GM19452 (cell line): ENCODE results near the gene RETREG2.
A peak's percentile ranks its signal among the peaks of the same experiment; 100 is the strongest.

Experiments
- ATAC-seq: cut with Tn5 transposase; IDR thresholded peaks from one replicate; pipeline ENCODE4 v1.9.1; 2021; ENCODE audit not compliant: unreplicated experiment

The RETREG2 gene

DNA sequence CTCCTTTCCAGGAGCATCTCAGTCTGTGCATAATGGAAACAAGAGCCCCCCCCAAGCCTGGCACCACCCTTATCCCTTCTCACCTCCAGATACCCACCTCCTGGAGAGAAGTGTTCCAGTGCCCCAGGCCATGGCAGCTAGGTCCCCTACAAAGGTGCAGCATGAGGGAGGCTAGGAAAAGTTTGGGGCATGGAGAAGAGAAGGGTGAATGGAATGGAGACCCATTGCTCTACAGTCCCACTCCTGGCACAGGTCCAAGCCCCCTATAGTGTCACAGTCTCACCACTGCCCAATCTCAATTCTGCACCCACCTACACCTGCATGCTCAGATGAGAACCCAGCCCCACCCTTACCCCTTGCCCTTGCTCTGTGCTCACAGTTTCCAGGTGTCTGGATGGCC lies 9.1 kb upstream of the RETREG2 start:
- ATAC-seq = no peak

DNA sequence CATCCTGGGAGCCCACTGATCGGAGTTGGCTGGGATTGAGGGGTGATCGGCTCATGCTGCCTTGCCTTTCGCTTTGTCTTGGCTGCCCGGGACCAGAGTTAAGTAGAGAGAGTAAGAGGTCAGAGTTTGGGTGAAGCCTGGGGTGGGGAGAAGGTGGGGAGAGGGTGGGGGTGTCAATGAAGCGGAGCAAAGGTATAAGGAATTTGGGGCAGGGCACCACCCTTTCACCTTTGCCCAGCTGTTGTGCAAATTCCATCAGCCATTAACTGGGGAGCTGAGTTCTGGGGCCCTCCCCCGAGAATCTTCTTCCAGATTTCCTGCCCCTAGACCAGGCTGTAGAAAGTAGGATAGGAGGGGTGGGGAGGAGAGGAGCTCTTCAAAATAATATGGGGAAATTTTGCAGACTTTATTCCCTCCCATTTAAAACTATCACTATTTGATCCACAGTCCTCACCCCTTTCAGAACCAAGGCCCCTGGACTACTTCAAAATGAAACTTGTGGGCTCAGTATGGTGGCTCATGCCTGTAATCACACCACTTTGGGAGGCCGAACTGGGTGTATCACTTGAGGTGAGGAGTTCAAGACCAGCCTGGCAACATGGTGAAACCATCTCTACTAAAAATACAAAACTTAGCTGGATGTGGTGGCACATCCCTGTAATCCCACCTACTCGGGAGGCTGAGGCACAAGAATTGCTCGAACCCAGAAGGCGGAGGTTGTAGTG lies 8.0 kb upstream of the RETREG2 start, which contains the start of gene SLC23A3:
Gene SLC23A3, minus strand, starts transcription at position 100 of the 725 bp plus-strand sequence. Its CDS starts 45 bp downstream, at position 55.
- no peak for ATAC-seq

DNA sequence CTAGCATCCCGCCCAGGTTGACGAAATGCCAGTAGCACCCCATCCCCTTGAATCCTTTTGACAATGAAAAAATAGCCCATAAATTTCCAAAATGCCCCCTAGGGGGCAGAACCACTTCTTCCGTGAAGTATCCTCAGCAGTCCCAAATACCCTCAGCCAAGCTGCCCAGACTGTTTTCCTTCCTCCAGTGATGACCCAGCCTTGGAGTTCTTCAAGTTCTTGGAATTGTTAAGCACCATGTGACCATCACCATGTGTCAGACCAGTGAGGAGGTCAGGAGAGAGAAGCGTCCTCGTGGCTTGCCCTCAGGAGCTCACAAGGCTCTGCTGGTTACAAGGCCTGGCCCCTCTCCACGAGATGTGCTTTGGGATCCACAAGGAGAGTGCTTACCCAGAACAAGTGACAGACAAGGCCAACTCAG lies 6.8 kb upstream of the RETREG2 start:
- no peak for ATAC-seq

DNA sequence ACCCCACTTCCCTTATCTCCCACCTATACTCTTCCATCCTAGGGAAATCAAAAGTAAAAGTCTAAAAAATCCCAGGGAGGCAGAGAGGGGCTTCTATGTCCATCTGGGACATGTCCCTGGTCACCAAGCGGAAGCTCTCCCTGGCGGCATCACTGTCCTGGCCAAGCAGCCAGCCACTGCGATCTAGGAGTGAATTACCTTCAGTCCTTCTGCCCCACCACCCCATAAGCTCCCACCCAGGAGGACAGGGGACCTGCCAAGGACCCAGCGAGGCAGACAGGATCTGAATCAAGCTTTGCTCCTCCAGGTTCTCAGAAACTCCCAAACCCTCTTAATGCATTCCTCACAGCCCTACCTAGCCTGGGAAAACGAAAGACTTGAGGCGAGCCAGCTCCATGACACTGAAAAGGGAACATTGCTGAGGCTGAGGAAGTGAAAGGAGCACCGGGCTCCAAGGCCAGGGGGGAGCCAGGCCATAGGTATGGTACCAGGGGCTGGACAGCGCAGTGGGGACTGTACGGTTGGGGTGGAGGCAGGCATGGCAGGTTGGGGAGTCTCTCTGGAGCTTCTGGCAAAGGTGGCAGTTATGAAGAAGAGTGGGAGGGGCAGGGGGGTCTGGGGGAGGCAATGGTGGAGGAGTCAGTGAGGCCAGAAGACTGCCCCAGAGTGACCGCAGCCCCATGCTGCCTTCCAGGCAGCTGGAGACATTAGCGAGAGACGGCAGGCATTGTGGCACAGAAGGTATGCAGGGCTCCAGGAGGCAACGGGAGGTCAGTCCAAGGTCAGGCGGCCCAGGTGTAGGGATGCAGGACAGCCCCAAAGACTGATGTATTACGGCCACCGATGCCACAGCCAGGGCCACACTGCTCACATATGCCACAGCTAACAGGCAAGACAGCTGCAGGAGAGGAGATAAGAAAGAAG lies 5.6 kb upstream of the RETREG2 start:
- no peak for ATAC-seq

DNA sequence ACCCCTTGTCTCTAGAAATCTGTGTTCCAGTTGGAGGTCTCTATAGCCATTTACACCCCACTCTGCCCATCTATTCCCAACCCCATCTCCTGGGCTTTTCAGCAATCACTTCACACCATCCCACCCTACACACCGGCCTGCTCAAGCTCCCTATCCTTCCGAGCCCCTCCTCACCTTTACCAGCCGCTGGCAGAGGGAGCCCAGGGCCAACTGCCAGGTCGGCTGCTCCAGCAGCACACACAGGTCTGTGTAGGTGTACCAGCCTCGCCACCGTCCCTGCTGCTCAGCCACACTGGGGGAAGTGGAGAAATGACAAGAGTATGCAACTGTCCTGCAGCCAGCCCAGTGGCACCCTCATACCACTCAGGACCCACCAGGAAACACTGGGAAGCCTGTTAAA lies 4.9 kb upstream of the RETREG2 start:
- no peak for ATAC-seq

DNA sequence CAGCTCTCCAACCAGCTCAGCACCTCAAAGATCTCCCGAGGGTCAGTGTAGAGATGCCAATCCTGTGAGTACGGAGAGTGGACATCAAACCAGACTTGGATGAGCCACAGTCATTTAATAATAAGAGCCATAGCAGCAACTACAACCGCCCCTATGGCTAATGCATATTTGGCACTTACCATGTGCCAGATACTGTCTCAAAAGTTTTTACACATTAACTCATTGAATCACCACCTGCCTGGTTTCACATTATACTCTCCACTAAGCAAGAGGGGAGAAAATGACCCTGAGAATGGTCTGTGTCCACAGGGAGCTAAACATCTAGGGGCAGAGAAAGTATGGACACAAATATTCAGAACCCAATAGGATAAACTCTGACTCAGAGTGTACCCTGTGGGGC lies 3.9 kb upstream of the RETREG2 start:
- ATAC-seq = no peak

DNA sequence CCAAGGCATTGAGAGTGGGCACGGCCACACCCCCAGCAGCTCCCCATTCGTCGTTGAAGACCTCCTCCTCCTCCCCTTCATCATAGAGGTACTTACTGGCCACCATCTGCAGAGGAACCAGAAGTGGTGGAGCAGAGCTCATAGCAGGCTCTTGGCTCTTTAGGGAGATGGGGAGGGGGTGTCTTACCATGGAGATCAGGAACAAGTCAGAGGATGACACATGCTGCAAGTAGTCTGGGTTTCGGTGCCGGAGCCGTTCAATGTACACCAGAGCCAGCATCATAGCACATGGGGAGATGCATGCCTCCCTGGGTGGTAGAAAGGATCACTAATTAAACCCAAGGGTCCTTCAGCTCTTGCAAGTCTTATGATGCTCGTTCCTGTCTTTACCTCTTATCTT lies 3.3 kb upstream of the RETREG2 start:
- no peak for ATAC-seq

DNA sequence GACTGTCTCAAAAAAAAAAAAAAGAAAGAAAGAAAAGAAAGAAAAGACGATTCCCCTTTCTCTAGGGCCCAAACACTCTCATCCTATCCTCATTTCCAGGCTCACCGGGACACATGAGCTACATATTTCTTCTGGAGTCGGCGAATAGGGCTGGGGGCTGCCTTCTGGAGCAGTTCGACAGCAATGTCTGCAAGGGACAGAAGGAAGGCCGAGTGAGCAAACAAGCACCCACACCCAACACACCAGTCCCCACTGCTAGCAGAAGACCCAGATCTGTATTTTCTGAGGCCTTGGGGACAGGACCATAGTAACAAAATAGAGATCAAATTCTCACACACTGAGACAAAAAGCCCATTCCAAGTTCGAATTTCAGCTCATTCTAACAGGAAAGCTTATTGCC lies 2.6 kb upstream of the RETREG2 start:
- ATAC-seq = no peak

DNA sequence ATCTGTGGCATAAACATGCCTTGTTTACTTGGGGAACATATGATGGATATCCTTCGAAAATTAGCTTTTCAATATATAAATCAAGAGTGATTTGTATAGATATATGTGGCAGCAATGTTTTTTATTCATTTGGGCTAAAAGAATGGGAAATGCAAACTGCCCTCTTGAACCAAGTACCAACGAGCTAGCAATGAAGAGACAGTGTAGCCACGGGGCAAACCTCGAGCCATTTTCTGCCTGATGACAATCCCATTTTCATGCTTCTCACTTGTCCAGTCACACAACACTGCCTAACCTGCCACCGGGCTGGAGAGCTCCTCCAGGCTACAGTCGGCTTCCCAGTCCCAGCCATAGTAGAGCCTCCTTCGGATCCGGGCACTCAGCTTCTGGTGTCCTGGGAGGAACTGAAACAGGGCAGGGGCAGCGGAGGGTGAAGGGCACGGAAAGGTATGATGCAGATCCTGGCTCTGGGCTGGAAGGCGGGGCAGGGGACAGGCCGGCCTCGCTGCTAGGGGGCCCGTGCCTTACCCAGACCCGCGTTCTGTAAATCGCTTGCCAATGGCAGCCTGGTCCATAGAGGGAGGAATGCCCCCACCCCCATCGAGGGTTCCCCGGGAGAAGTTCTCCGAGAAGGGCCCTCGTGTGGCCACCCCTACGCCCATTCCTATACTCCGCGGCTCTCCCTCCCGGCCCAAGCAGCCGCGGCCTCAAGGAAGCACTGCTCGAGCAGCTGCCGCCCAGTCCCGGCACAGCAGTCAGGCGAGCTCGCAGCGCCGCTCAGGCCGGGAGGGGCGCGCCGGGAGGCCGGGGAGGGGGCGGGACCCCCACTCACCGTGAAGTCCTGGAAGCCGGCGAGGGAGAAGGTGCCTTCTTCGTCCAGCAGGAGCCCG lies 1.9 kb upstream of the RETREG2 start:
- ATAC-seq = peak; percentile 26

DNA sequence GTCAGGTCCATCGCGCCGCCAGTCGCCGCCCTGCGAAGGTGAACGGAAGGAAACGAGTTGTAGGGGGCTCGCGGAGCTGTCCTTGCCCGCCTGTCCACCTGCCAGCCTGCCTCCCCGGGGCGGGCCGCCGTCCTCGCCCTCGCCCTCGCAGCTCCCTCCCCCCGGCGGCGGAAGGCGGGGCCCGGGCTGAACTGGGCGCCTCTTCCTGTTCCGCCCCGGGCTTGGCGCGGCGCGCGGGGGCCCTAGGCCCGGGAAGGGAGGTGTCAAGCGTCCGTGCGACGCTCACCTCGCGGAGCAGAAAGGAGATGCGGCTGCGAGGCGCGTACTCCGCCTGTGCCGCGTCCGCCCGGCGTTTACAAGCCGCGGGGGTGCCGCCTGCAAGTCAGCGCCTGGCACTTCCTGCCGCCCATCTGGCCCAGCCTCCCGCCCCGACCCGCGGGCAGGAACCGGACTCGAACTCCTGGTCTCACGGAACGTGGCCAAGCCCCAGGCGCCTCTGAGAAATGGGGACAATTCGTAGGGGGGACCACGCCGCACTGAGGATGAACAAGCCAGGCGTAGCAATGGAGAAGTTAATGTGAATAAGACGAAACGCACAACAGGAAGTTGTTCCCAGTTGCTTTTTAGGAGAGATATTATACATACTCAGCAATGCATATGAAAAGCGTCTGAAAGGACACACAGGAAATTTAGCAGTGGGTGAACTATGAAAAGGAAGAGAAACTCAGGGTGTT lies 1.1 kb upstream of the RETREG2 start, which contains the start of gene CNPPD1:
Gene CNPPD1, minus strand, starts transcription at position 108 of the 734 bp plus-strand sequence. Its CDS starts 97 bp downstream, at position 11.
- ATAC-seq = peak; percentile 77

DNA sequence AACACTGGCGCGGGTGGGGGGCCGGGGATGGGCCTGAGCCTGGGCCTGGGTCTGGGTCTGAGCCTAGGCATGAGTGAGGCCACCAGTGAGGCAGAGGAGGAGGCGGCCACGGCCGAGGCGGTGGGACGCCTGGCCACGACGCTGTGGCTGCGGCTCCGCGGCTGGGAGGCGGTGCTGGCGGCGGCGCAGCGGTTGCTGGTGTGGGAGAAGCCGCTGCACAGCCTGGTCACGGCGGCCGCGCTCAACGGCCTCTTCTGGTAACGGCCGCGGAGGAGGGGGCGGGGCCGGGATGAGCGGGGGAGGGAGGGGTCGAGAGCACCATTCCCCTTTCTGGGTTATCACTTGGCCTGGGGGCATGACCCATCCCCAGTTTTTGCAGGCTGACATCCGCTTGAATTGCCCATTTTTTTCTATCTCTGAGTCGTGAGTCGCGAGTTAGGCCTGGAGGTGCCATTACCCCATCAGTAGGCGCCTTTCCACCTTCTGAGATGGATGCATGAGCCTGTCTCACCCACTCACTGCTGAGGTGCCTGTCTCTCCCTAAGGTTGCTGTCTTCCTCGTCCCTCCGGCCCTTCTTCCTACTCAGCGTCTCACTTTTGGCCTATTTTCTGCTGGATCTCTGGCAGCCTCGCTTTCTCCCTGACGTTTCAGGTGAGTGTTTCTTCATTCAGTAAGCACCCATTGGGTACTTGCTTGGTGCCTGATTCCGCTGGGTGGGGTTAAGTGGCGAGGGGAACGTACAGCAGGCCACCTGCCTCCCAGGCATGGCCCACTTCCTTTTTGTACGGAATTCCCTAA lies 501 bp downstream of the RETREG2 start:
- peak; percentile 8 for ATAC-seq

DNA sequence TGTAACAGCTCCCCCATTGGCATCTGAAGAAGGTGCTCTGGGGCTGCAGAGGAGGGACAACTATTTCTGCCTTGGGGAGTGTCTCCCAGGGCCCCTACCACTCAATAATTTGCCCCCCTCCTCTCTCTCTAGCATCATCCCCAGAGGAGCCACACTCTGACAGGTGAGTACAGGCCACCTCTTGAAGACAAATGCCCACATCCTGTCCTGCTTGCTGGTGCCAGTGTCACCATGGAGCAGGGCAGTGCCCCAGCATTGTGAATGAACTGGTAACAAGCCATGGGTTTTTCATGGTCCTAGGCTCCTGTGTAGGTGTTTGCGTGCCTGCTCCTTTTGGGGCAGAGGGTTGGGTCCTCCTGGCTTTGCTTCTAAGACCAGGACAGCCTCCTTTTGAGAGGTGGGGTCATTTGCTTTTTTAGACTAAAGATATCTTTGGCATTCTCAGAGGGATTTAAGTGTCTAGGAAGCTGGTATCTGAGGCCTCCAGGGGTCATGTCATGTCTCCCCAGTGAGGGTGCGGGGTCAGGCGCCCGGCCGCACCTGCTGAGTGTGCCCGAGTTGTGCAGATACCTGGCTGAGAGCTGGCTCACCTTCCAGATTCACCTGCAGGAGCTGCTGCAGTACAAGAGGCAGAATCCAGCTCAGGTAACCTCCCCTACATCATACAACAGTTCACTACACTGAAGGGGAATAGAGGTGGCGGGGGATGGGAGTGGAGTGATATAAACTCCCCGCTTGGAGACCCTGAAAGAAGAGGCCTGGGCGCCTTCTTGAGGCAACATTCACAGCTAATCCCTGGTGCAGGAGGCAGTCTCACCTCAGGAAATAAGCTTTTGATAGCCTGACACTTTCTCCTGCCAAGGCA lies 1.8 kb downstream of the RETREG2 start:
- ATAC-seq = no peak

DNA sequence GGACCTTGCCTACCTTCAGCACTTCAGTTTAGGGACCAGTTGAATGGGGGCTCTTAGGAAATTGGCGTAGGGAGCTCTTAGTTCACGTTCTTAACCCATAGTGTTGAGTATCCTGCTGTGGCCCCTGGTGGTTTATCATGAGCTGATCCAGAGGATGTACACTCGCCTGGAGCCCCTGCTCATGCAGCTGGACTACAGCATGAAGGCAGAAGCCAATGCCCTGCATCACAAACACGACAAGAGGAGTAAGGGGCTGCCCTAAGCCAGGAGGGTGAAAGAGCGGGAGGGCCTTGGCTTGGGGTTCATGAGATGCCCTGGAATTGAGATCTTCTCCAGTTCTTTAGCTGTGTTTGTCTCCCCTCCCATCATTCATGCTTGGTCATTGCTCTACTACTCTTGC lies 2.9 kb downstream of the RETREG2 start:
- no peak for ATAC-seq

DNA sequence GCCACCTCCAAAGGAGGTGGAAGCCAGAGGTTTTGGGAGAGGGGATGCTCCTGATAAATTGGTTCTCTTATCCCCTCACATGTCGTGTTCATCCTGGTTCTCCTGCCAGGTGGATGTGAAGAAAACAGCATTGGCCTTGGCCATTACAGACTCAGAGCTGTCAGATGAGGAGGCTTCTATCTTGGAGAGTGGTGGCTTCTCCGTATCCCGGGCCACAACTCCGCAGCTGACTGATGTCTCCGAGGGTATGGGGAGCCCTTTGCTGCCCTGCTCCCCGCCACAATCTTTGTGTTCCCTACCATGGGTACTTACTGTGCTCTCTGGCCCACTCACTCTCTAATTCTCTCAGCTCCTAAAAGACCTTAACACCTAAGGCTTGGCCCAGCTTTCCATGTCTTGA lies 3.5 kb downstream of the RETREG2 start:
- no peak for ATAC-seq

DNA sequence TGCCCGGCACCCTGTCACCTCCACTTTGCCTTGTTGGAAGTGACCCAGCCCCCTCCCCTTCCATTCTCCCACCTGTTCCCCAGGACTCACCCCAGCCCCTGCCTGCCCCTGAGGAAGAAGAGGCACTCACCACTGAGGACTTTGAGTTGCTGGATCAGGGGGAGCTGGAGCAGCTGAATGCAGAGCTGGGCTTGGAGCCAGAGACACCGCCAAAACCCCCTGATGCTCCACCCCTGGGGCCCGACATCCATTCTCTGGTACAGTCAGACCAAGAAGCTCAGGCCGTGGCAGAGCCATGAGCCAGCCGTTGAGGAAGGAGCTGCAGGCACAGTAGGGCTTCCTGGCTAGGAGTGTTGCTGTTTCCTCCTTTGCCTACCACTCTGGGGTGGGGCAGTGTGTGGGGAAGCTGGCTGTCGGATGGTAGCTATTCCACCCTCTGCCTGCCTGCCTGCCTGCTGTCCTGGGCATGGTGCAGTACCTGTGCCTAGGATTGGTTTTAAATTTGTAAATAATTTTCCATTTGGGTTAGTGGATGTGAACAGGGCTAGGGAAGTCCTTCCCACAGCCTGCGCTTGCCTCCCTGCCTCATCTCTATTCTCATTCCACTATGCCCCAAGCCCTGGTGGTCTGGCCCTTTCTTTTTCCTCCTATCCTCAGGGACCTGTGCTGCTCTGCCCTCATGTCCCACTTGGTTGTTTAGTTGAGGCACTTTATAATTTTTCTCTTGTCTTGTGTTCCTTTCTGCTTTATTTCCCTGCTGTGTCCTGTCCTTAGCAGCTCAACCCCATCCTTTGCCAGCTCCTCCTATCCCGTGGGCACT lies 4.5 kb downstream of the RETREG2 start:
- ATAC-seq = no peak

DNA sequence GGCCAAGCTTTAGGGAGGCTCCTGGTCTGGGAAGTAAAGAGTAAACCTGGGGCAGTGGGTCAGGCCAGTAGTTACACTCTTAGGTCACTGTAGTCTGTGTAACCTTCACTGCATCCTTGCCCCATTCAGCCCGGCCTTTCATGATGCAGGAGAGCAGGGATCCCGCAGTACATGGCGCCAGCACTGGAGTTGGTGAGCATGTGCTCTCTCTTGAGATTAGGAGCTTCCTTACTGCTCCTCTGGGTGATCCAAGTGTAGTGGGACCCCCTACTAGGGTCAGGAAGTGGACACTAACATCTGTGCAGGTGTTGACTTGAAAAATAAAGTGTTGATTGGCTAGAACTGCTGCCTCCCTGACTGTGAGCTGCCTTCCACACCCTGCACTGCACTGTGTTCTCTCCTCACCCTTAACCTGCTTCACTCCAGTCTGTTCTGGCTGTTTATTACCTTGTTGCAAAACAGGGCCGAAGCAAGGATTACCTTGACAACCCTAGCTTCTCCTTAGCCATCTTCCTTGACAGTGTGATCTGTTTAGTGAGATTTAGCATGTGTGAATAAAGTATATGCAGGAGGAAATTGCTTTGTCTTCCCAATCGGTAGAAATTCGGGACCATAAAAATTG lies 5.2 kb downstream of the RETREG2 start:
- no peak for ATAC-seq

DNA sequence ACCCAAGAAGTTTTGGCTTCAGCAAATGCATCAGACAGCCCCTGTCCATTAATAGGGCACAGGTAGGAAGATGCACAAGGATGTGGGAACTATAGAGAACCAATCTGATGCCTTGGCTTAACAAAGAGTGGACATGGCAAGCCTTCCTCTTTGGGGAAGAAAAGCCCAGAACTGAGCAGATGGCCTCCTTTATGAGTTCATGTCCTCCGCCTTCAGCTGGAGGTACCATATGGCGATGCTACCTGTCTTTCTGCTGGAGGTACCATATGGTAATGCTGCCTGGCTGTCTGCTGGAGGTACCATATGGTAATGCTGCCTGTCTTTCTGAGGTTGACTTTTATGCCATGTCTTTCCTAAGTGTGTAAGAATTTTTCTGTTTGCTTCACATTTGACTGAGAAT lies 6.0 kb downstream of the RETREG2 start:
- ATAC-seq = no peak
